GM12864 (cell line): ENCODE measurements around the gene IRGC.

ENCODE experiments used
- DNase-seq: peaks from one replicate; pipeline ENCODE4 v3.0.0-alpha.2; 2011; ENCODE audit warnings: low read depth
- H3K4me3 ChIP-seq: 2 replicates; pipeline ENCODE4 v1.5.1; 2011; ENCODE audit warnings: mild to moderate bottlenecking, low read depth, low read length, control low read depth
- CTCF ChIP-seq: IDR thresholded peaks from 2 replicates; pipeline ENCODE4 v1.5.1; 2011; ENCODE audit warnings: low read depth, mild to moderate bottlenecking, moderate library complexity, low read length, control low read depth, inconsistent platforms; ENCODE audit errors: missing control alignments

Gene IRGC

GRCh38 chr19:43711751-43712355 is 4.0 kb upstream of the IRGC start:
- no peak for TF ChIP-seq CTCF
- H3K4me3 ChIP-seq, result no peak overlapping the region
- no peak for DNase-seq

- DNase-seq, result no peak
- TF ChIP-seq CTCF, result no peak
Observed at GRCh38 chr19:43713208-43713607, 2.7 kb upstream of the IRGC start.

GRCh38 chr19:43718627-43719377 is 2.9 kb downstream of the IRGC start:
- H3K4me3 ChIP-seq, result no peak overlapping the region
- no peak for TF ChIP-seq CTCF
- no peak for DNase-seq

More at GRCh38 chr19:43713208-43713607, 2.7 kb upstream of the IRGC start:
- no peak overlapping the region for H3K4me3 ChIP-seq

- TF ChIP-seq CTCF, result no peak
- no peak overlapping the region for H3K4me3 ChIP-seq
- DNase-seq, result no peak
Observed at GRCh38 chr19:43719378-43719868, 3.5 kb downstream of the IRGC start.

- DNase-seq, result no peak
- no peak for TF ChIP-seq CTCF
- no peak overlapping the region for H3K4me3 ChIP-seq
Observed at GRCh38 chr19:43719918-43720317, 4.0 kb downstream of the IRGC start.

GRCh38 chr19:43720936-43721335 is 5.1 kb downstream of the IRGC start:
- H3K4me3 ChIP-seq, result no peak overlapping the region
- DNase-seq, result no peak
- TF ChIP-seq CTCF, result no peak
